ENCODE measurements around the gene PLCXD3. TPM values are rescaled to one million over a fixed set of nuclear protein-coding genes. Genes with fewer than 3 reads are reported as not detected.

The PLCXD3 gene
- total RNA-seq, 1 experiment from 2014 or later = 0.11 TPM

DNA sequence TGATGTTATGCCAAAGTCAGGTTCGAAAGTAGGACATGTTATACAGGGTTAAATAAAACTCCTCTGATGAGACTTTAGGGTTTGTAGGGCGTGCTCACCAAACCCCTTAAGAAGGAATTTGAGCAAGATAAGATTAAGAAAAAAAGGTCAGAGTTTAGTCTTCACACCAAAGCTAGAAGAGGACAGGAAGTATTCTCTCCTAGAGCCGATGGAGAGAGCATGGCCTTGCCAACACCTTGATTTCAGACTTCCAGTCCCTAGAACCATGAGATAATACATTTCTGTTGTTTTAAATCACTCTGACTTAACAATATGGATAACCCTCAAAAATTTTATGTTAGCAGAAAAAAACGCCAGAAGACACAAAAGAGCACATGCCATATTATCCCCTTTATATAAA lies 16.3 kb upstream of the PLCXD3 start:
- no peaks in the 10 kb centered on the region for H3K36me3 ChIP-seq (ENCODE audit: low read depth)
- ChIA-PET POLR2A (ENCODE audit: unreplicated experiment) (interaction anchor here (0.6 kb wide), 1 partner anchor 860 kb away, joined by 5 read pairs; no protein-coding TSS in a partner anchor), CTCF (no interaction called here)
- peak overlapping the region; percentile 46 for H3K27ac ChIP-seq
- H3F3A ChIP-seq (ENCODE audit: insufficient read depth, low read depth) = peaks cover 7% of the 10 kb centered on the region; the same call in 1 of the 2 replicates
- H3K4me2 ChIP-seq = no peak overlapping the region
- no peaks in the 10 kb centered on the region for H3K27me3 ChIP-seq (ENCODE audit: insufficient read depth, low read depth)
- no peaks in the 10 kb centered on the region for H4K20me1 ChIP-seq (ENCODE audit: insufficient read depth)
- no peak overlapping the region for H3K4me3 ChIP-seq
- peaks cover 17% of the 10 kb centered on the region for H3K4me1 ChIP-seq (replicated peaks; ENCODE audit: insufficient read depth)
- TF ChIP-seq, protein P1, sequence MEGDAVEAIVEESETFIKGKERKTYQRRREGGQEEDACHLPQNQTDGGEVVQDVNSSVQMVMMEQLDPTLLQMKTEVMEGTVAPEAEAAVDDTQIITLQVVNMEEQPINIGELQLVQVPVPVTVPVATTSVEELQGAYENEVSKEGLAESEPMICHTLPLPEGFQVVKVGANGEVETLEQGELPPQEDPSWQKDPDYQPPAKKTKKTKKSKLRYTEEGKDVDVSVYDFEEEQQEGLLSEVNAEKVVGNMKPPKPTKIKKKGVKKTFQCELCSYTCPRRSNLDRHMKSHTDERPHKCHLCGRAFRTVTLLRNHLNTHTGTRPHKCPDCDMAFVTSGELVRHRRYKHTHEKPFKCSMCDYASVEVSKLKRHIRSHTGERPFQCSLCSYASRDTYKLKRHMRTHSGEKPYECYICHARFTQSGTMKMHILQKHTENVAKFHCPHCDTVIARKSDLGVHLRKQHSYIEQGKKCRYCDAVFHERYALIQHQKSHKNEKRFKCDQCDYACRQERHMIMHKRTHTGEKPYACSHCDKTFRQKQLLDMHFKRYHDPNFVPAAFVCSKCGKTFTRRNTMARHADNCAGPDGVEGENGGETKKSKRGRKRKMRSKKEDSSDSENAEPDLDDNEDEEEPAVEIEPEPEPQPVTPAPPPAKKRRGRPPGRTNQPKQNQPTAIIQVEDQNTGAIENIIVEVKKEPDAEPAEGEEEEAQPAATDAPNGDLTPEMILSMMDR (conservative IDR thresholded peaks at IDR 0.05) = no peak
- no peak for TF ChIP-seq EZH2 (IDR thresholded peaks at IDR 0.05; ENCODE audit: low read depth)
- H3K9me2 ChIP-seq (ENCODE audit: insufficient read depth) = no peaks in the 10 kb centered on the region
- DNase-seq = no peak
- intact Hi-C loops (cut with micrococcal nuclease; ENCODE audit: unreplicated experiment) = loop anchor here (1.0 to 10.0 kb wide), 3 partner anchors 112 to 1952 kb away; no protein-coding TSS in a partner anchor
- no peaks in the 10 kb centered on the region for H3K79me2 ChIP-seq (ENCODE audit: low read depth)
- no peak overlapping the region for H2AFZ ChIP-seq
- H3K9me3 ChIP-seq (ENCODE audit: insufficient read depth, low read depth) = 0 out of 2 replicates have a peak, but pooled peaks cover 8% of the 10 kb centered on the region
- no TSS peak for BruUV-seq (replicated peaks)

DNA sequence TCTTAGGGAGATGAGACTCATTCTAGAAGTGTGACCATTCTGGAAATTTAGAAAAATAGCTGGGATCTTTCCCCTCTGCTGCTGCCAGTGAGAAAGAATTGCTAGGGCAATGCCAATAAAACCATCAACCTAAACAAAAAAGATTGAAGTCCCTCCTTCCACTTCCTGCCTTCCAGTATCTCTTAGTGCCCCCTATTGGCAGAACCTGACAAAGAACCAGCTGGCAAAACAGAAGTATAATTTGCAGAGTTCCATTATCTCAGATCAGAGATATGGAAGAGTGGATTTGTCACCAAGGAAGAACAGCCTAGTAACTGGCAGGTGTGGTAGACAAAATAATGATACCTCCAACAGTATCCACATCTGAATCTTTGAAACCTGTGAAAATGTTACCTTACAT lies 13.8 kb upstream of the PLCXD3 start:
- Histone ChIP-seq H3K4me2 (no peak overlapping the region), H3K79me2 (ENCODE audit: low read depth) (no peaks in the 10 kb centered on the region), H3F3A (ENCODE audit: insufficient read depth, low read depth) (peaks cover 7% of the 10 kb centered on the region; the same call in 1 of the 2 replicates), H3K36me3 (ENCODE audit: low read depth) (no peaks in the 10 kb centered on the region), H4K20me1 (ENCODE audit: insufficient read depth) (no peaks in the 10 kb centered on the region), H2AFZ (no peak overlapping the region), H3K27ac (no peak overlapping the region), H3K9me3 (ENCODE audit: insufficient read depth, low read depth) (0 out of 2 replicates have a peak, but pooled peaks cover 8% of the 10 kb centered on the region), H3K4me1 (replicated peaks; ENCODE audit: insufficient read depth) (peaks cover 17% of the 10 kb centered on the region), H3K9me2 (ENCODE audit: insufficient read depth) (no peaks in the 10 kb centered on the region), H3K4me3 (no peak overlapping the region), H3K27me3 (ENCODE audit: insufficient read depth, low read depth) (no peaks in the 10 kb centered on the region)
- no peak for DNase-seq
- intact Hi-C loops (cut with micrococcal nuclease; ENCODE audit: unreplicated experiment) = loop anchor here (10.0 kb wide), 1 partner anchor 1949 kb away; no protein-coding TSS in a partner anchor
- CTCF ChIA-PET = no interaction called here
- POLR2A ChIA-PET (ENCODE audit: unreplicated experiment) = interaction anchor here (0.6 kb wide), 1 partner anchor 176 kb away, joined by 4 read pairs; no protein-coding TSS in a partner anchor
- BruUV-seq (replicated peaks) = no TSS peak
- TF ChIP-seq, protein P1 (conservative IDR thresholded peaks at IDR 0.05) = peak; percentile 41; the same call in 1 of the 2 replicates
- no peak for TF ChIP-seq EZH2 (IDR thresholded peaks at IDR 0.05; ENCODE audit: low read depth)

DNA sequence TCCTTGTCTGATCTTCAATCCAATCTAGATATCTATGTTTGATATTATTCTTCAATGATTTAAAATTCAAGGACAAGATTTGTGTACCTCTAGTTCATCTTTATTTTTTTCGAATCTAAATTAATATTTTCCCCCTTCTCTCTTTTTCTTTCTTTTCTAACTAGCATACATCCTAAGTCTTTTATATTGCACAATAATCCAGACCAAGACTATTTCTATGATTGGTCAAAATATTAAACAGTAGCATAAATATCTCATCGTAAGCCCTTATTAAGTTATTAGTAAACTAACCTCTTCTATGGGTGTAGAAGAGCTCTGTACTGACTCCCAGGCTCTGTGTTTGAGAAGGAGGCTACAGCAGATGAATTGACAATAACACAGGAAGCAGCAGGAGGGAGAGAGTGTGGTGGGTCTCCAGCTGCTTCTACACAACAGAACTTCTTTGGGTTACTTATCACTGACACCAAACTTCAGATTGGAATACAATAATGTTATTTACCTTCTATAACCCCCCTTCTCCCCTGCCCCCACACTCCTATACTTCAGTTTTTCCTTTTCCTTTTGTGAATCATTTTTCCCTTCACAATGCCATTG lies 11.9 kb upstream of the PLCXD3 start:
- no peaks in the 10 kb centered on the region for H3K79me2 ChIP-seq (ENCODE audit: low read depth)
- no peaks in the 10 kb centered on the region for H3K9me3 ChIP-seq (ENCODE audit: insufficient read depth, low read depth)
- no TSS peak for BruUV-seq (replicated peaks)
- H3K9me2 ChIP-seq (ENCODE audit: insufficient read depth) = no peaks in the 10 kb centered on the region
- TF ChIP-seq EZH2 (IDR thresholded peaks at IDR 0.05; ENCODE audit: low read depth) = no peak
- TF ChIP-seq, protein P1 (conservative IDR thresholded peaks at IDR 0.05) = no peak
- intact Hi-C loops (cut with micrococcal nuclease; ENCODE audit: unreplicated experiment) = loop anchor here (10.0 kb wide), 1 partner anchor 1947 kb away; no protein-coding TSS in a partner anchor
- no peaks in the 10 kb centered on the region for H3K36me3 ChIP-seq (ENCODE audit: low read depth)
- H2AFZ ChIP-seq = no peak overlapping the region
- DNase-seq = no peak
- H3K4me3 ChIP-seq = no peak overlapping the region
- ChIA-PET CTCF (no interaction called here), POLR2A (ENCODE audit: unreplicated experiment) (no interaction called here)
- H3K27me3 ChIP-seq (ENCODE audit: insufficient read depth, low read depth) = no peaks in the 10 kb centered on the region
- H3K4me1 ChIP-seq (replicated peaks; ENCODE audit: insufficient read depth) = peaks cover 12% of the 10 kb centered on the region
- H3F3A ChIP-seq (ENCODE audit: insufficient read depth, low read depth) = no peaks in the 10 kb centered on the region
- no peak overlapping the region for H3K4me2 ChIP-seq
- H3K27ac ChIP-seq = no peak overlapping the region
- H4K20me1 ChIP-seq (ENCODE audit: insufficient read depth) = no peaks in the 10 kb centered on the region

Data from PC-9 (cell line).